GM19240 (cell line): ENCODE results near the gene ITPR1.

Source experiments
- DNase-seq: peaks from one replicate; pipeline ENCODE4 v3.0.0; 2011; ENCODE audit warnings: low spot score; ENCODE audit not compliant: insufficient read length

The ITPR1 gene

DNA sequence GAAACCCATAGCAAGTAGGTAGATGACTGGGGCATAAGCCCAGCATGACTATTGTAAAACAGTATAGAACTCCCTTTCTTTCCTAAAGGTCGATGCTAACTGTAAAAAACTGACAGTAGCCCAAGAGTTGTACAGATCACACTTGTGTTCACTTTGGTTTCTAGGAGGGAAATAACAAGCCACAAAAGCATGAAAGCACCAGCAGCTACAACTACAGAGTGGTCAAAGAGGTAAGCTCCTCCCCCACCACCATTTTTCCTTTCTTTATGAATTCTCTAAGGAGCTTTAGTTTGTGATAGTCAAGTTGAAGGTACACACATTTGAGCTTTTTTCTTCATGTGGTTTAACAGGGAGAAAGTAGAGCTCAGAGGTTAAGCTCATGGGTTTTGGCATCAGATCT, 191.0 kb downstream of the ITPR1 start:
- DNase-seq, result no peak

- DNase-seq, result no peak
Measured at GRCh38 chr3:4684976-4685375, 191.8 kb downstream of the ITPR1 start.

GRCh38 chr3:4685673-4686345, 192.7 kb downstream of the ITPR1 start:
- no peak for DNase-seq

DNA sequence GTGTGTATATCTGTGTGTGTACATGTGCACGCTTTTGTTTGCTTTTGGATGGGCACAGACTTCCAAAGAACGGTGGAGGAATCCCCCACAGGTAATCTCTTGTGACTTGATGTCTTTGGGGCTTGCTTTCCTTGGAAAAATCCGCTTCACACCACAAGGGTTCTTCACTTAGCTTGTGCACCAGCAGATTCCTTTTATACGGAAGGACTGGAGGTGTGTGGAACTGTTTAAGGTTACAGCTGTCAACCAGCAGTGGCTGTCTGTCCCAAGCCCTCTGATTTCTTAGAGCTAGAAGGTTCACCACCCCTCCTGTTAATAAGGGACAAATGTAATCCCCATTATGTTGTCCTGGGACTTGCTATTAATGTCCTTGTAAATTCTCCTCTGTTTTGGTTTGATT, 193.5 kb downstream of the ITPR1 start:
- no peak for DNase-seq

GRCh38 chr3:4687167-4687566, 194.0 kb downstream of the ITPR1 start:
- DNase-seq, result no peak

DNA sequence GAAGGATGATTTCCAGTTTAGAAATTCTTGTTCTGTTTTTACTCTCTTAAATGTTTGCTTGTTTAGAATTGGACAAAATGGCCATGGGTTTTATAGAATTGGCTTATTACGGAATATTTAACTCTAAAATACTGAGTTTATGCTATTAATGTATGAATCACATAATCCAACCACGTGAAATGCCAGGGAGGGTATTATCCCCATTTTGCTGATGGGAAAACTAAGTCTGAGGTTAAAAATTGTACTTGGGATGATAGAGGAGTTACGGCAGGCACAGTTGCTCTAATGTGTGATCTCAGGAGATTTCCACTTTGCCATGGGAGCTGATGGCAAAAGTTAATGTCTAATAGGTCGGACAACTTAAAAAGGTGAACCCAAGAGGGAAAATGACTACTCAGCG, 194.4 kb downstream of the ITPR1 start:
- no peak for DNase-seq

DNA sequence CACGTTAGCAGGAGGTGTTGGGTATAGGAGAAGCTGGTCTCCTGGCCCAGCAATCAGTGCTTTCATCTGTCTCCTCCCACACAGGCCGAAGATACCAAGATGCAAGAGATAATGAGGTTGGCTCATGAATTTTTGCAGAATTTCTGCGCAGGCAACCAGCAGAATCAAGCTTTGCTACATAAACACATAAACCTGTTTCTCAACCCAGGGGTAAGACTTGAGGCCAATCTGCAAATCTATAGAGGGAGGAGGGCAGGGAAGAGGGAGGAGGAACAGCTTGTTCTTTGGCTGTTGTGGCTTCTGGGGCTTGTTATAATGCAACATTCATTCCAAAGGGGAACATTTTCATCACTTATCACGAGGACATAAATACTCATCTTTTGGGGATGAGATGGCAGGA, 195.3 kb downstream of the ITPR1 start:
- DNase-seq, result no peak

GRCh38 chr3:4689021-4689420, 195.9 kb downstream of the ITPR1 start:
- DNase-seq, result no peak

GRCh38 chr3:4690277-4690676, 197.1 kb downstream of the ITPR1 start:
- no peak for DNase-seq

DNA sequence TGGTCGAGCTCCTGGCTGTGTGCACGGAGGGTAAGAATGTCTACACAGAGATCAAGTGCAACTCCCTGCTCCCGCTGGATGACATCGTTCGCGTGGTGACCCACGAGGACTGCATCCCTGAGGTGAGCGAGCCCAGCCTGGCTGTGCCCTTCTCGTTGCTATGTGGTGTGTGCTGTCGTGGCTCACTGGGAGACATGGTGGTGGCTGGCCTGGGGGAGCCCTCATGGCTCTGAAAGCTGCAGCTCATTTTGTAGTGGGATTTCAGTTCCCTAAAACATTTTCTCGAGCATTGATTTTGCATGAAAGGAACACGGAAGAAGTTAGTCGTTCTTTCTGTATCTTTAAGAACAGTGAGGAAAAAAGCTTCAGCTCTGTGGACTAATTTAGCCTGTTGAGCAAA, 200.5 kb downstream of the ITPR1 start:
- no peak for DNase-seq

- no peak for DNase-seq
Measured at GRCh38 chr3:4695846-4696245, 202.7 kb downstream of the ITPR1 start.

GRCh38 chr3:4696266-4696665, 203.1 kb downstream of the ITPR1 start:
- DNase-seq, result no peak

- DNase-seq, result no peak
Measured at GRCh38 chr3:4698125-4698821, 205.1 kb downstream of the ITPR1 start.

DNA sequence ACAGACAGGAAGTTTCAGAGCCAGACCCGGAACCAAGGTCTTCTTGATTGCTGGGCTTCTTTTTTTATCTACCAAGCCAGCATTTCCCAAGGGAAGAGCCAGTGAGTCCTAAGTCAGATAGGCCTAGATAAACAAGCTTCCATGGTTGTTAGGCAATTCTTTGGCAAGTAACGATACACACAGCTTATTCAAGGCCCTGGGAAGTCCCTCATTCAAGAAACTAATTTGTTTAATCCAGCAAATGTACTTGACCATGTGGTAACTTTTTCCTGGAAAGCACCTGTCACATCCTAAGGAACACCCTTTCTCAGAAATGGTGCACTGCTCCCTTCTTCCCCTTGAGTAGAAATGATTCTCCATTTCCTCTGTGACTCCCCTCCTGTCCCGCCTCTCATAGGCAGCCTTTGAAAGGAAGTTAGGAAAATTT, 209.9 kb downstream of the ITPR1 start:
- DNase-seq, result no peak

- DNase-seq, result no peak
Measured at GRCh38 chr3:4704552-4704951, 211.4 kb downstream of the ITPR1 start.

DNA sequence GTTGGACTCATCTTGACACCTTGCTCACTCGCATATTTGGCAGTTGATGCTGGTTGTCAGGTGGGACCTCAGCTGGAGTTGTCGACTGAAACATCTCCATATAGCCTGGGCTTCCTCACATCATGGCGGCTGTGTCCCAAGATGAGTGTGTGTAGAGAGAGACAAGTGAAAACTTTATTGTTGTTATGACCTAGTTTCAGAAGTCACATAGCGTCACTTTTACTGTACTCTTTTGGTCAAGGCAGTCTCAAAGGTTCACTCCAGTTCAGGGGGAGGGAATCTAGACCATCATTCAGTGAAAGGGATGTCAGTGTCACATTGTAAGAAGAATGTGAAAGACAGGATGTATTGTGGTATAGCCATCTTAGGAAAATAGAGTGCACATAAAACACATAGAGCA, 214.2 kb downstream of the ITPR1 start:
- DNase-seq, result no peak

DNA sequence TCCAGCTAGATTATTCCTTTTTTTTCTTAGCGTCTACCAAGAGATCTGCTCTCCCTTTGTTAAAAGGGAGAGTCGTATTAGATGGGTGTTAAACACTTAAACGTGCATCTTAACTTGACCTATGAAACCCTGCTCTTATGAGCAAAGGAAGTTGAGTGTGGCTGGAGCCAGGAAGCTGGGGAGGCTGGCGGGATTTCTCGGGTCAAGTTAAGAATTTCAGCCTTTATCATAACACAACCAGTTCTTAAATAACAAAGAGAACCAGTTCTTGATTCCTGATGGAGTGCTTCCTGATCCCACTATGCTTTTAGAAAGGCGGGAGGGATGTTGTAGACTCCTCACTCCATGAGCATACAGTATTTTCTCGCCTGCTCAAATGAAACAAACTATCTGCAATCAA, 215.1 kb downstream of the ITPR1 start:
- DNase-seq, result no peak

GRCh38 chr3:4709341-4709740, 216.2 kb downstream of the ITPR1 start:
- no peak for DNase-seq

- DNase-seq, result no peak
Measured at GRCh38 chr3:4710191-4710590, 217.0 kb downstream of the ITPR1 start.

- DNase-seq, result no peak
Measured at GRCh38 chr3:4711680-4711992, 218.5 kb downstream of the ITPR1 start.

DNA sequence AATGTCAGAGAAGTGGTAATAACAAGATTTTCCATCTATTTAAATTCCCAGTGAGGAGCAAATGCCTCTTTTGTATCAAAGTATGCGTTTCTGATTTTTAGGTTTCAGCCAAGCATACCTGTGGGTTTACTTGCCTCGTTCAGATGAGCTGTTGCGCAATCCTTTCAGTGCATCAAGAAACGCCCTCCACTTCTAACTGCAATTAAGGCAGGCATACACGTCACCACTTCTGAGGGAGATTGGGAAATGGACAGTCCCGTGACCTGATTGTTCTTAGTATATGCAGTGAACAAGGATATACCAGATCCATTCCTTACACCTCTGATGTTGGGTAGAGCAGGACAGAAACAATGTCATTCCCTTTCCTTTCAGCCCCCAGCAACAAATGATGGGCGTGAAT, 219.0 kb downstream of the ITPR1 start:
- no peak for DNase-seq

GRCh38 chr3:4714045-4714444, 220.9 kb downstream of the ITPR1 start:
- no peak for DNase-seq

- no peak for DNase-seq
Measured at GRCh38 chr3:4716266-4716665, 223.1 kb downstream of the ITPR1 start.
